CD4-positive, alpha-beta memory T cell (primary cell): ENCODE results near the gene TMC2. TPM values are rescaled to one million over a fixed set of nuclear protein-coding genes. Genes with fewer than 3 reads are reported as not detected.

Source experiments
- CTCF ChIA-PET: fragments of 350-600 bp; sonication (Branson Sonifier 250); formaldehyde crosslinking; loops from one replicate; lab custom pipeline; 2021; ENCODE audit warnings: inconsistent platforms; ENCODE audit not compliant: partially characterized antibody; lab: Charles Lee
- POLR2A ChIA-PET: fragments of 350-600 bp; sonication (Branson Sonifier 250); formaldehyde crosslinking; loops from one replicate; lab custom pipeline; 2021; ENCODE audit not compliant: partially characterized antibody; lab: Charles Lee
- DNase-seq, 5 donors: peaks; one replicate each; pipeline versions ENCODE4 v3.0.0 to v3.0.0-alpha.2; 2020 to 2022; ENCODE audit warnings: mixed read lengths in 1 of 5
- H3K27ac ChIP-seq: one replicate; pipeline ENCODE4 v1.7.0; 2013; ENCODE audit warnings: low read depth, low read length
- H3K27me3 ChIP-seq: 2 replicates; pipeline ENCODE4 v1.7.0; 2013; ENCODE audit warnings: mild to moderate bottlenecking, low read length, moderate library complexity; ENCODE audit not compliant: insufficient read depth
- H3K36me3 ChIP-seq: 2 replicates; pipeline ENCODE4 v1.7.0; 2013; ENCODE audit warnings: mild to moderate bottlenecking, low read length, moderate library complexity; ENCODE audit not compliant: insufficient read depth
- H3K4me1 ChIP-seq: 2 replicates; pipeline ENCODE4 v1.7.0; 2013; ENCODE audit warnings: mild to moderate bottlenecking, low read length, moderate library complexity; ENCODE audit not compliant: insufficient read depth
- H3K4me3 ChIP-seq, 2 donors: one replicate each; pipeline ENCODE4 v1.7.0; 2013; ENCODE audit warnings: low read length in 2 of 2, mild to moderate bottlenecking in 1 of 2
- H3K9me3 ChIP-seq, 2 donors: one replicate each; pipeline ENCODE4 v1.7.0; 2013; ENCODE audit warnings: low read length in 2 of 2, control low read depth in 1 of 2; ENCODE audit not compliant: control insufficient read depth in 1 of 2
- H3K27ac Mint-ChIP-seq, 7 donors: one replicate each; pipeline ENCODE4 v1.8.0; 2020 to 2021; ENCODE audit warnings: mixed read lengths in 7 of 7, mild to moderate bottlenecking in 6 of 7, inconsistent platforms in 3 of 7, moderate library complexity in 3 of 7
- H3K27me3 Mint-ChIP-seq, 2 donors: one replicate each; pipeline ENCODE4 v1.8.0; 2020 to 2021; ENCODE audit warnings: mixed read lengths in 2 of 2
- H3K36me3 Mint-ChIP-seq, 2 donors: one replicate each; pipeline ENCODE4 v1.8.0; 2020 to 2021; ENCODE audit warnings: mixed read lengths in 2 of 2, inconsistent platforms in 1 of 2, mild to moderate bottlenecking in 1 of 2
- H3K4me1 Mint-ChIP-seq, 4 donors: one replicate each; pipeline ENCODE4 v1.8.0; 2020 to 2021; ENCODE audit warnings: mixed read lengths in 4 of 4, mild to moderate bottlenecking in 1 of 4
- H3K4me3 Mint-ChIP-seq, 8 donors: one replicate each; pipeline ENCODE4 v1.8.0; 2020 to 2021; ENCODE audit warnings: mixed read lengths in 8 of 8, mild to moderate bottlenecking in 7 of 8, moderate library complexity in 6 of 8, inconsistent platforms in 3 of 8
- H3K9me3 Mint-ChIP-seq, 8 donors: one replicate each; pipeline ENCODE4 v1.8.0; 2020 to 2021; ENCODE audit warnings: mixed read lengths in 8 of 8, mild to moderate bottlenecking in 5 of 8, inconsistent platforms in 3 of 8, moderate library complexity in 1 of 8
- intact Hi-C: fragments of 100-400 bp; cut with micrococcal nuclease; formaldehyde crosslinking; loops from one replicate; pipeline ENCODE4 v1.15.1; 2023
- polyA plus RNA-seq, 2 donors: library from polyadenylated mRNA; unstranded; fragments of 300-500 nt; fragmentation: Illumina TruSeq; gene quantifications; one replicate each; pipeline ENCODE4 v1.2.3, GENCODE V29; 2021
- total RNA-seq, 2 experiments: library from RNA; stranded (reverse); gene quantifications; one replicate each; pipeline ENCODE4 v1.2.3, GENCODE V29; 2021

The TMC2 gene
- total and polyA plus RNA-seq, 4 experiments from 2014 or later = not detected

DNA sequence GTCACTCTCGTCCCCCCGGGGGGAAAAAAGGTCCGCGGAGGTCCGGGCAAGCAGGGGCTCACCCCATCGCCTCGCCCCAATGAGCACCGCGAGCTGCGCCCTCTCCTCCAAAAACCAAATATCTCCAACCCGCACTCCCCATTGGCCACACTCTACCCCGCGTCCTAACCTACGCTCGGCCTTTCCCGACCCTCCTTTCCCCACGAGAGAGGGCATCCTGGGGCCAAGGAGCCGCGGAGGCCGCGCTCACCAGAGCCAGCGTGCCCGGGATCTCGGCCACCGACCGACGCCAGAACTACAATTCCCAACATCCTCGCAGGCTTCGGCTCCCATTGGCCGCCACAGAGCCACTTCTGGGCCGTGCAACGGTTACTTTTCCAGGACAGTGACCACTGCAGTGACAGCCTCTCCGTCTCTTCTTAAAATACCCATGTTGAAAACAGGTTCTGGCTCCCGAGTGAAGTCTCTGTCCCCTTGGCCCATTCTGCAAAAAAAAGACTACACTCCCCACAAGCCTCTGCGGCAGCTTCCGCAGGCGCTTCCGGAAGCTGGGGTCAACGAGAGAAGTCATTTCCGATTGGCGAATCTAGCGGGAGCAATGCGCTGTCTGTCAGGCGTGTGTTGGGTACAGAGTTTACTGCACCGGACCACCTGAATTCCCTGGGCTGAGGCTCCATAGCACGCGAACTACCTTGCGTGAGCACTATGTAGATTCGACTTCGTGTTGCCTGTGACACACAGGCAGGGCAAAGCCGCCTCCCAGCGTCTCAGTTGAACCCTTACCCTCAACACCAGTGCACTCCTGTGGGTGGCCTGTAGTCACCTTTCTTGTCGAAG, 27.5 kb upstream of the TMC2 start, which contains the start of gene ZNF343:
Gene ZNF343, minus strand, starts transcription at position 285 of the 837 bp plus-strand sequence. CDS start 15,020 bp downstream, outside the sequence.
- CTCF ChIA-PET = interaction anchor here (9.6 kb wide), 1 partner anchor 13 kb away, joined by 117 read pairs; no protein-coding TSS in a partner anchor
- Histone ChIP-seq H3K9me3 (no peaks in the 10 kb centered on the region), H3K27me3 (peaks cover 6% of the 10 kb centered on the region), H3K4me1 (peaks cover 15% of the 10 kb centered on the region), H3K4me3 (peak within 1 kb of the TSS; percentile 89 to 96), H3K36me3 (no peaks in the 10 kb centered on the region), H3K27ac (peak within 1 kb of the TSS; percentile 62)
- peak within 1 kb of the TSS; percentile 98 to 100 (median 100) for H3K4me3 Mint-ChIP-seq
- DNase-seq = peak; percentile 81 to 84 (median 83)
- POLR2A ChIA-PET = interaction anchor here (0.8 to 3.7 kb wide), 8 partner anchors 11 to 406 kb away, joined by 3 to 36 read pairs (median 4); partner anchors contain the start of genes NOP56 and SNRPB
- H3K36me3 Mint-ChIP-seq = peaks cover 6% of the 10 kb centered on the region in 2 donors
- H3K9me3 Mint-ChIP-seq = no peaks in the 10 kb centered on the region
- H3K27me3 Mint-ChIP-seq = peaks cover 8 to 14% of the 10 kb centered on the region in 2 donors
- peaks cover 10 to 22% (median 16%) of the 10 kb centered on the region in 4 donors for H3K4me1 Mint-ChIP-seq
- intact Hi-C loops = loop anchor here (1.0 to 5.0 kb wide), 4 partner anchors 15 to 332 kb away; partner anchors contain the start of genes NOP56, PCED1A, SNRPB and VPS16
- peak within 1 kb of the TSS; percentile 92 to 99 (median 96) for H3K27ac Mint-ChIP-seq

DNA sequence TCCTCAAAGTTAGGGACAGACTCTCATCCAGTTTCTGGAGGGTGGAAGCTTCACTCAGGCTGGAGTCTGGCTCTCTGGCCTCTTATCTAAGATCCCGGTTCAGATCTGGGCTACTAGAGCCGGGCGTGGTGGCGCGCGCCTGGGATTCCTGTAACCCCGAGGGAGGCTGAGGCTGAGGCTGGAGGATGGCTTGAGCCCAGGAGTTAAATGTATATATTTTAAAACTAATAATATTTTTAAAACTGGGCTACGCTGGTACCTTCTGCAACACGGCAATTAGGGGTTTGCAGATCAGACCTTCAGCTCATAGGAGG, 26.9 kb upstream of the TMC2 start:
- peak overlapping the region; percentile 62 for H3K27ac ChIP-seq
- no peaks in the 10 kb centered on the region for H3K9me3 ChIP-seq
- no peak for DNase-seq
- peaks cover 6% of the 10 kb centered on the region for H3K27me3 ChIP-seq
- peaks cover 10 to 22% (median 16%) of the 10 kb centered on the region in 4 donors for H3K4me1 Mint-ChIP-seq
- peaks cover 8 to 15% of the 10 kb centered on the region in 2 donors for H3K27me3 Mint-ChIP-seq
- no peaks in the 10 kb centered on the region for H3K36me3 ChIP-seq
- no peaks in the 10 kb centered on the region for H3K9me3 Mint-ChIP-seq
- H3K4me3 ChIP-seq = peak overlapping the region; percentile 89 to 96
- CTCF ChIA-PET = interaction anchor here (9.6 kb wide), 1 partner anchor 13 kb away, joined by 117 read pairs; no protein-coding TSS in a partner anchor
- POLR2A ChIA-PET = interaction anchor here (0.8 to 3.7 kb wide), 7 partner anchors 11 to 155 kb away, joined by 3 to 36 read pairs (median 5); partner anchors contain the start of genes NOP56 and SNRPB
- peak overlapping the region; percentile 92 to 99 (median 96) for H3K27ac Mint-ChIP-seq
- H3K4me3 Mint-ChIP-seq = peak overlapping the region; percentile 98 to 100 (median 100)
- intact Hi-C loops = loop anchor here (1.0 to 5.0 kb wide), 4 partner anchors 15 to 331 kb away; partner anchors contain the start of genes NOP56, PCED1A, SNRPB and VPS16
- H3K4me1 ChIP-seq = peaks cover 15% of the 10 kb centered on the region
- H3K36me3 Mint-ChIP-seq = peaks cover 6% of the 10 kb centered on the region in 2 donors

DNA sequence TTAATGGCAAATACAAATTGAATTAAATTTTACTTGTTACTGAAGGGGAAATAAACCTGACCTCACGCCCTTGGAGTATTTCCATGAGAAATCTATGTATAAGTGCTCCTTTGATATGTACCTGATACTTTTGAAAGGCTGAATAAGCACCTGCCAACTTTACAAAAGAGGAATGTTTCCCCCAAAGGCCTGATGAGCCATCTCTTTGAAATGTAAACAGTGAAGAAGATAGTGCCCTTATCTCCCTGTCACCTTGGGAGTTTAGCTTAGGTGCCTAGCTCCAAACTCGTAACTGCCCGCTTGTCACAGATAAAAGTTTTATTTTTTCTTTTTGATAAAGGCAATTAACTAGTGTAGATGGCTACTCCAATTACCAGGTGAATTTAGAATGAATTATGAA, 26.6 kb upstream of the TMC2 start:
- H3K4me3 Mint-ChIP-seq = peak overlapping the region in 2 of 8 donors; percentile 37 to 50
- peaks cover 8 to 15% of the 10 kb centered on the region in 2 donors for H3K27me3 Mint-ChIP-seq
- CTCF ChIA-PET = interaction anchor here (9.6 kb wide), 1 partner anchor 13 kb away, joined by 117 read pairs; no protein-coding TSS in a partner anchor
- Histone ChIP-seq H3K9me3 (no peaks in the 10 kb centered on the region), H3K4me1 (peaks cover 15% of the 10 kb centered on the region), H3K27me3 (peaks cover 6% of the 10 kb centered on the region), H3K27ac (no peak overlapping the region), H3K36me3 (no peaks in the 10 kb centered on the region), H3K4me3 (no peak overlapping the region)
- peaks cover 5 to 6% of the 10 kb centered on the region in 2 donors for H3K36me3 Mint-ChIP-seq
- no peak overlapping the region for H3K27ac Mint-ChIP-seq
- POLR2A ChIA-PET = interaction anchor here (1.0 to 3.7 kb wide), 5 partner anchors 12 to 142 kb away, joined by 3 to 36 read pairs (median 8); partner anchors contain the start of genes NOP56 and SNRPB
- intact Hi-C loops = loop anchor here (1.0 to 5.0 kb wide), 4 partner anchors 15 to 331 kb away; partner anchors contain the start of genes NOP56, PCED1A, SNRPB and VPS16
- H3K4me1 Mint-ChIP-seq = peaks cover 10 to 22% (median 16%) of the 10 kb centered on the region in 4 donors
- no peak for DNase-seq
- H3K9me3 Mint-ChIP-seq = no peaks in the 10 kb centered on the region

GRCh38 chr20:2515203-2515602, 21.2 kb upstream of the TMC2 start:
- Histone ChIP-seq H3K9me3 (no peaks in the 10 kb centered on the region), H3K4me3 (no peak overlapping the region), H3K4me1 (no peaks in the 10 kb centered on the region), H3K27ac (no peak overlapping the region), H3K36me3 (no peaks in the 10 kb centered on the region), H3K27me3 (peaks cover 6% of the 10 kb centered on the region)
- Mint-ChIP-seq H3K27me3 (peaks cover 8 to 15% of the 10 kb centered on the region in 2 donors), H3K4me1 (no peaks in the 10 kb centered on the region), H3K9me3 (no peaks in the 10 kb centered on the region), H3K4me3 (no peak overlapping the region), H3K36me3 (no peaks in the 10 kb centered on the region), H3K27ac (no peak overlapping the region)
- CTCF ChIA-PET = interaction anchor here (0.6 to 9.6 kb wide), 3 partner anchors 7 to 483 kb away, joined by 3 to 117 read pairs (median 4); no protein-coding TSS in a partner anchor
- DNase-seq = no peak
- POLR2A ChIA-PET = no interaction called here
- intact Hi-C loops = no loop called here

DNA sequence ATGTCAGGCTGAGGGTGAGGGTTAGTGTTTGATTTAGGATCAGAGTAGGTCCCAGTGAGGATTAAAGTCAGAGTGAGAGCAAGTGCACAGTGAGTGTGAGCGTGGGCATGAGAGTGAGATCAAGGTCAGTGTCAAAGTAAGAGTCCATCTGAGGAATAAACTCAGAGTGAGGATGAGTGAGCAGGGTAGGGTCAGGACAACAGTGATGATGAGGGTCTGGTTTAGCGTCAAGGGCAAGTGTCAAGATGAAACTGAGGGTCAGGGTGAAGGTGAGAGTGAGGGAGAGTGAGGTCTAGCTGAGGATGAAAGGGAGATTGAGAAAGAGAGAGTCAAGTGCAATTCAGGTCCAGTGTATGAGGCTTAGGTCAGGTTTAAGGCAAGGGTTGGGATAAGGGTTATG, 20.0 kb upstream of the TMC2 start:
- Histone ChIP-seq H3K9me3 (no peaks in the 10 kb centered on the region), H3K36me3 (no peaks in the 10 kb centered on the region), H3K4me3 (no peak overlapping the region), H3K27me3 (peaks cover 6% of the 10 kb centered on the region), H3K27ac (no peak overlapping the region), H3K4me1 (peaks cover 1% of the 10 kb centered on the region)
- CTCF ChIA-PET = no interaction called here
- Mint-ChIP-seq H3K9me3 (no peaks in the 10 kb centered on the region), H3K4me1 (peaks cover 0 to 1% (median under 1%) of the 10 kb centered on the region in 4 donors), H3K36me3 (no peaks in the 10 kb centered on the region), H3K4me3 (no peak overlapping the region), H3K27ac (no peak overlapping the region), H3K27me3 (peaks cover 5 to 9% of the 10 kb centered on the region in 2 donors)
- intact Hi-C loops = no loop called here
- POLR2A ChIA-PET = no interaction called here
- no peak for DNase-seq

DNA sequence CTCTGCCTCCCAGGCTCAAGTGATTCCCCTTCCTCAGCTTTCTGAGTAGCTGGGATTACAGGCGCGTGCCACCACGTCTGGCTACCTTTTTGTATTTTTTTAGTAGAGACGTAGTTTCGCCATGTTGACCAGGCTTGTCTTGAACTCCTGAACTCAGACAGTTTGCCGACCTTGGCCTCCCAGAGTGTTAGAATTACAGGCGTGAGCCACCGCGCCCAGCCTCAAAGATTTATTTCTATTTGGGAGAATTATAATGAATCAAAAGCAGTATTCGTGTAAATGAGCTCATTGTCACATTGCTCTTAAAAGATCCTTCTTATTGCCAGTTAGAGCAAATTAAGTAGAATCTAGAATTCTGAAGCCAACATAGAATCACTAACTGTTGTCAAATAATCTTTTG, 18.3 kb upstream of the TMC2 start:
- H3K27me3 Mint-ChIP-seq = peaks cover 2 to 4% of the 10 kb centered on the region in 2 donors
- no peak overlapping the region for H3K4me3 Mint-ChIP-seq
- no peaks in the 10 kb centered on the region for H3K36me3 Mint-ChIP-seq
- Histone ChIP-seq H3K27ac (no peak overlapping the region), H3K4me3 (no peak overlapping the region), H3K36me3 (no peaks in the 10 kb centered on the region), H3K4me1 (peaks cover 7% of the 10 kb centered on the region), H3K27me3 (no peaks in the 10 kb centered on the region), H3K9me3 (no peaks in the 10 kb centered on the region)
- H3K9me3 Mint-ChIP-seq = no peaks in the 10 kb centered on the region
- intact Hi-C loops = no loop called here
- peaks cover 3 to 5% (median 4%) of the 10 kb centered on the region in 4 donors for H3K4me1 Mint-ChIP-seq
- CTCF ChIA-PET = no interaction called here
- H3K27ac Mint-ChIP-seq = no peak overlapping the region
- DNase-seq = no peak
- POLR2A ChIA-PET = no interaction called here

DNA sequence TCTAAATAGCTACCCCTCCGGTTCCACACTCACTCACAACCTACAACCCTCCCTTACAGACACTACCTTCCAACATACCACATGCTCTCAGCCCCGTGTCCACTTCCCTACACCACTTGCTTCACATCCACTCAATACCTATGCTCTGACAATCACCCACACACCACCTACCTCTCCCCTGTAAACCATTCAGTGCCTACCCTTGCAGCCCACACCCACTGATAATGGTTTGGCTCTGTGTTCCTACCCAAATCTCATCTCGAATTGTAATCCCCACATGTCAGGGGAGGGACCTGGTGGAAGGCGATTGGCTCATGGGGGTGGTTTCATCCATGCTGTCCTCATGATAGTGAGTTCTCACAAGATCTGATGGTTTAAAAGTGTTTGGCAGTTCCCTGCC, 17.8 kb upstream of the TMC2 start:
- DNase-seq = no peak
- Mint-ChIP-seq H3K36me3 (no peaks in the 10 kb centered on the region), H3K27me3 (peaks cover 2 to 3% of the 10 kb centered on the region in 2 donors), H3K4me3 (no peak overlapping the region), H3K27ac (no peak overlapping the region), H3K9me3 (no peaks in the 10 kb centered on the region), H3K4me1 (peaks cover 3 to 5% (median 4%) of the 10 kb centered on the region in 4 donors)
- Histone ChIP-seq H3K27me3 (no peaks in the 10 kb centered on the region), H3K4me3 (no peak overlapping the region), H3K4me1 (peaks cover 7% of the 10 kb centered on the region), H3K27ac (no peak overlapping the region), H3K36me3 (no peaks in the 10 kb centered on the region), H3K9me3 (no peaks in the 10 kb centered on the region)
- ChIA-PET POLR2A (no interaction called here), CTCF (no interaction called here)
- intact Hi-C loops = no loop called here
